Measurements from ENCODE around the gene GHRHR. TPM values are rescaled to one million over a fixed set of nuclear protein-coding genes. Genes with fewer than 3 reads are reported as not detected.

The GHRHR gene
- total and polyA plus RNA-seq, 9 of the 15 experiments (the other 6 are each of a cell fraction or from before 2014, with no cell fraction given) = not detected

DNA sequence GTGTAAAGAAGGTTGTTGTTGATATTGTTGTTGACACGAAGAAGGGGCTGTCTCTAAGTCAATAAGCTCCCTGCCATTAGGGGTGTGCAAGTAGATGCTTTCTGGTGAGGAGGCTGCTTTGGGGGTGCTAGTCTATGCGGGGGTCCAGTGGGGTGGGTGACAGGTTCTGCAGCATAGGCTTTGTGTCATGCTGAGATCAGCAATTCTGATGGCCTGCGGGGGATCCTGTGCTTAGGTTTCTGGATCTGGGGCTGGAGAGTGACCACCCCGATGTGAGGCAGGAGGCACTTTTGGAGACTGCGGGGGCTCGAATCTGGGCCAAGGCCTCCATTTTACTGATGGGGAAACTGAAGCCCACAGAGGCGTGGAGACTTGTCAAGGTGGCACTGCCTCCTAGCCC lies 47.0 kb upstream of the GHRHR start:
- WGBS (ENCODE audit: insufficient coverage, low coverage, missing lambda C conversion rate) = 77% methylated on average over 7 of the region's 7 CpGs
- CTCF ChIA-PET (ENCODE audit: low intra/inter-chr PET ratio) = no interaction called here
- DNase-seq (ENCODE audit: extremely low read depth in 1 of 4, low spot score in 3 of 4) (no peak), ATAC-seq (no peak), FAIRE-seq (no peak)
- POLR2A ChIA-PET = interaction anchor here (0.7 to 1.1 kb wide), 4 partner anchors 16 to 22 kb away, joined by 3 to 4 read pairs (median 4); no protein-coding TSS in a partner anchor
- H3K4me1 ChIP-seq (replicated peaks in 1 of 2; ENCODE audit: control insufficient read depth in 2 of 2, insufficient read depth in 2 of 2, low read length in 2 of 2) = peaks cover 82 to 86% of the 10 kb centered on the region in 2 experiments
- H3K9me3 ChIP-seq (replicated peaks; ENCODE audit: control insufficient read depth, insufficient read depth, low read depth, low read length) = no peaks in the 10 kb centered on the region
- H3K36me3 ChIP-seq (ENCODE audit: control insufficient read depth, insufficient read depth, low read length) = no peaks in the 10 kb centered on the region
- H2AFZ ChIP-seq (ENCODE audit: low read depth, low read length) = no peak overlapping the region
- H3K9me1 ChIP-seq (ENCODE audit: control insufficient read depth, insufficient read depth, low read length) = peaks cover 3% of the 10 kb centered on the region
- peak overlapping the region; percentile 56 to 84; a peak in 2 of 4 replicates for H3K9ac ChIP-seq (ENCODE audit: insufficient read depth in 1 of 2, low read depth in 2 of 2, low read length in 2 of 2)
- BruUV-seq (replicated peaks) = no TSS peak
- no peaks in the 10 kb centered on the region; the same call in 2 of the 3 replicates for H3K79me2 ChIP-seq (ENCODE audit: control insufficient read depth, insufficient read depth, low read length)
- H4K20me1 ChIP-seq (replicated peaks; ENCODE audit: control insufficient read depth, insufficient read depth, low read length) = no peaks in the 10 kb centered on the region
- intact Hi-C loops (cut with micrococcal nuclease) (no loop called here), in situ Hi-C loops (cut with MboI) (no loop called here)
- H3K4me2 ChIP-seq (ENCODE audit: insufficient read depth, low read length) = no peak overlapping the region; the same call in 1 of the 2 replicates
- no peak overlapping the region for H3K4me3 ChIP-seq
- H3K27me3 ChIP-seq (ENCODE audit: control insufficient read depth in 2 of 2, insufficient read depth in 2 of 2, low read length in 2 of 2) = no peaks in the 10 kb centered on the region
- H3K27ac ChIP-seq (ENCODE audit: extremely low read depth, low read depth, low read length) = no peak overlapping the region; the same call in 2 of the 3 replicates
- peak; percentile 86 for TF ChIP-seq ZNF316 (IDR thresholded peaks at IDR 0.05)
- TF ChIP-seq MAZ (CRISPR knock-in tag; conservative IDR thresholded peaks at IDR 0.05 in 1 of 2, IDR thresholded peaks at IDR 0.05 in 1 of 2) = no peak
- TF ChIP-seq ZBTB7A (IDR thresholded peaks at IDR 0.05; ENCODE audit: borderline replicate concordance, control insufficient read depth, low read depth, low read length) = no peak
- TF ChIP-seq, protein P1, sequence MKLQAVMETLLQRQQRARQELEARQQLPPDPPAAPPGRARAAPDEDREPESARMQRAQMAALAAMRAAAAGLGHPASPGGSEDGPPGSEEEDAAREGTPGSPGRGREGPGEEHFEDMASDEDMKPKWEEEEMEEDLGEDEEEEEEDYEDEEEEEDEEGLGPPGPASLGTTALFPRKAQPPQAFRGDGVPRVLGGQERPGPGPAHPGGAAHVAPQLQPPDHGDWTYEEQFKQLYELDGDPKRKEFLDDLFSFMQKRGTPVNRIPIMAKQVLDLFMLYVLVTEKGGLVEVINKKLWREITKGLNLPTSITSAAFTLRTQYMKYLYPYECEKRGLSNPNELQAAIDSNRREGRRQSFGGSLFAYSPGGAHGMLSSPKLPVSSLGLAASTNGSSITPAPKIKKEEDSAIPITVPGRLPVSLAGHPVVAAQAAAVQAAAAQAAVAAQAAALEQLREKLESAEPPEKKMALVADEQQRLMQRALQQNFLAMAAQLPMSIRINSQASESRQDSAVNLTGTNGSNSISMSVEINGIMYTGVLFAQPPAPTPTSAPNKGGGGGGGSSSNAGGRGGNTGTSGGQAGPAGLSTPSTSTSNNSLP (IDR thresholded peaks at IDR 0.05; ENCODE audit: borderline replicate concordance, low read depth, low read length) = no peak
- TF ChIP-seq GABPB2 (CRISPR knock-in tag; conservative IDR thresholded peaks at IDR 0.05) = no peak
- TF ChIP-seq RCOR1 (IDR thresholded peaks at IDR 0.05; ENCODE audit: borderline replicate concordance in 1 of 2, low read depth in 2 of 2, low read length in 2 of 2) = no peak
- no peak for TF ChIP-seq RAD21 (CRISPR knock-in tag; conservative IDR thresholded peaks at IDR 0.05 in 1 of 2, IDR thresholded peaks at IDR 0.05 in 1 of 2)
- TF ChIP-seq, protein P2, sequence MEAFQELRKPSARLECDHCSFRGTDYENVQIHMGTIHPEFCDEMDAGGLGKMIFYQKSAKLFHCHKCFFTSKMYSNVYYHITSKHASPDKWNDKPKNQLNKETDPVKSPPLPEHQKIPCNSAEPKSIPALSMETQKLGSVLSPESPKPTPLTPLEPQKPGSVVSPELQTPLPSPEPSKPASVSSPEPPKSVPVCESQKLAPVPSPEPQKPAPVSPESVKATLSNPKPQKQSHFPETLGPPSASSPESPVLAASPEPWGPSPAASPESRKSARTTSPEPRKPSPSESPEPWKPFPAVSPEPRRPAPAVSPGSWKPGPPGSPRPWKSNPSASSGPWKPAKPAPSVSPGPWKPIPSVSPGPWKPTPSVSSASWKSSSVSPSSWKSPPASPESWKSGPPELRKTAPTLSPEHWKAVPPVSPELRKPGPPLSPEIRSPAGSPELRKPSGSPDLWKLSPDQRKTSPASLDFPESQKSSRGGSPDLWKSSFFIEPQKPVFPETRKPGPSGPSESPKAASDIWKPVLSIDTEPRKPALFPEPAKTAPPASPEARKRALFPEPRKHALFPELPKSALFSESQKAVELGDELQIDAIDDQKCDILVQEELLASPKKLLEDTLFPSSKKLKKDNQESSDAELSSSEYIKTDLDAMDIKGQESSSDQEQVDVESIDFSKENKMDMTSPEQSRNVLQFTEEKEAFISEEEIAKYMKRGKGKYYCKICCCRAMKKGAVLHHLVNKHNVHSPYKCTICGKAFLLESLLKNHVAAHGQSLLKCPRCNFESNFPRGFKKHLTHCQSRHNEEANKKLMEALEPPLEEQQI (IDR thresholded peaks at IDR 0.05) = no peak
- TF ChIP-seq ZNF347 (CRISPR knock-in tag; IDR thresholded peaks at IDR 0.05; ENCODE audit: low read depth) = no peak
- no peak for TF ChIP-seq HNRNPK (IDR thresholded peaks at IDR 0.05; ENCODE audit: low read depth, low read length, poor library complexity, severe bottlenecking)
- TF ChIP-seq, protein P3, sequence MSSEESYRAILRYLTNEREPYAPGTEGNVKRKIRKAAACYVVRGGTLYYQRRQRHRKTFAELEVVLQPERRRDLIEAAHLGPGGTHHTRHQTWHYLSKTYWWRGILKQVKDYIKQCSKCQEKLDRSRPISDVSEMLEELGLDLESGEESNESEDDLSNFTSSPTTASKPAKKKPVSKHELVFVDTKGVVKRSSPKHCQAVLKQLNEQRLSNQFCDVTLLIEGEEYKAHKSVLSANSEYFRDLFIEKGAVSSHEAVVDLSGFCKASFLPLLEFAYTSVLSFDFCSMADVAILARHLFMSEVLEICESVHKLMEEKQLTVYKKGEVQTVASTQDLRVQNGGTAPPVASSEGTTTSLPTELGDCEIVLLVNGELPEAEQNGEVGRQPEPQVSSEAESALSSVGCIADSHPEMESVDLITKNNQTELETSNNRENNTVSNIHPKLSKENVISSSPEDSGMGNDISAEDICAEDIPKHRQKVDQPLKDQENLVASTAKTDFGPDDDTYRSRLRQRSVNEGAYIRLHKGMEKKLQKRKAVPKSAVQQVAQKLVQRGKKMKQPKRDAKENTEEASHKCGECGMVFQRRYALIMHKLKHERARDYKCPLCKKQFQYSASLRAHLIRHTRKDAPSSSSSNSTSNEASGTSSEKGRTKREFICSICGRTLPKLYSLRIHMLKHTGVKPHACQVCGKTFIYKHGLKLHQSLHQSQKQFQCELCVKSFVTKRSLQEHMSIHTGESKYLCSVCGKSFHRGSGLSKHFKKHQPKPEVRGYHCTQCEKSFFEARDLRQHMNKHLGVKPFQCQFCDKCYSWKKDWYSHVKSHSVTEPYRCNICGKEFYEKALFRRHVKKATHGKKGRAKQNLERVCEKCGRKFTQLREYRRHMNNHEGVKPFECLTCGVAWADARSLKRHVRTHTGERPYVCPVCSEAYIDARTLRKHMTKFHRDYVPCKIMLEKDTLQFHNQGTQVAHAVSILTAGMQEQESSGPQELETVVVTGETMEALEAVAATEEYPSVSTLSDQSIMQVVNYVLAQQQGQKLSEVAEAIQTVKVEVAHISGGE (CRISPR knock-in tag; IDR thresholded peaks at IDR 0.05) = no peak
- TF ChIP-seq SREBF2 (CRISPR knock-in tag; IDR thresholded peaks at IDR 0.05) = no peak
- no peak for TF ChIP-seq ZNF668 (CRISPR knock-in tag; IDR thresholded peaks at IDR 0.05)
- TF ChIP-seq ETV1 (tag; conservative IDR thresholded peaks at IDR 0.05; ENCODE audit: low read depth) = no peak

Measured in K562 (cell line).